Nephron (organoid): ENCODE results near the gene APBB2.

Source experiments
- H3K27ac Mint-ChIP-seq, 3 experiments: 2 replicates each; pipeline ENCODE4 v1.8.0; 2020; ENCODE audit warnings: mixed read lengths in 3 of 3, mild to moderate bottlenecking in 2 of 3, moderate library complexity in 1 of 3
- H3K27me3 Mint-ChIP-seq: 2 replicates; pipeline ENCODE4 v1.8.0; 2021; ENCODE audit warnings: low read depth, mild to moderate bottlenecking, moderate library complexity, mixed read lengths
- H3K36me3 Mint-ChIP-seq: 2 replicates; pipeline ENCODE4 v1.8.0; 2020; ENCODE audit warnings: low read depth, mixed read lengths
- H3K4me1 Mint-ChIP-seq: 2 replicates; pipeline ENCODE4 v1.8.0; 2020; ENCODE audit warnings: mixed read lengths
- H3K4me3 Mint-ChIP-seq, 3 experiments: 2 replicates each; pipeline ENCODE4 v1.8.0; 2020; ENCODE audit warnings: mild to moderate bottlenecking in 3 of 3, mixed read lengths in 3 of 3, moderate library complexity in 2 of 3
- H3K9me3 Mint-ChIP-seq: 2 replicates; pipeline ENCODE4 v1.8.0; 2020; ENCODE audit warnings: mixed read lengths
- CTCF ChIP-seq, 3 experiments: fragments of 200-600 bp; sonication (generic); IDR thresholded peaks; one replicate each; pipeline ENCODE4 v1.5.0; 2021; ENCODE audit warnings: antibody characterized with exemption in 3 of 3; ENCODE audit not compliant: unreplicated experiment in 3 of 3

Gene APBB2

DNA sequence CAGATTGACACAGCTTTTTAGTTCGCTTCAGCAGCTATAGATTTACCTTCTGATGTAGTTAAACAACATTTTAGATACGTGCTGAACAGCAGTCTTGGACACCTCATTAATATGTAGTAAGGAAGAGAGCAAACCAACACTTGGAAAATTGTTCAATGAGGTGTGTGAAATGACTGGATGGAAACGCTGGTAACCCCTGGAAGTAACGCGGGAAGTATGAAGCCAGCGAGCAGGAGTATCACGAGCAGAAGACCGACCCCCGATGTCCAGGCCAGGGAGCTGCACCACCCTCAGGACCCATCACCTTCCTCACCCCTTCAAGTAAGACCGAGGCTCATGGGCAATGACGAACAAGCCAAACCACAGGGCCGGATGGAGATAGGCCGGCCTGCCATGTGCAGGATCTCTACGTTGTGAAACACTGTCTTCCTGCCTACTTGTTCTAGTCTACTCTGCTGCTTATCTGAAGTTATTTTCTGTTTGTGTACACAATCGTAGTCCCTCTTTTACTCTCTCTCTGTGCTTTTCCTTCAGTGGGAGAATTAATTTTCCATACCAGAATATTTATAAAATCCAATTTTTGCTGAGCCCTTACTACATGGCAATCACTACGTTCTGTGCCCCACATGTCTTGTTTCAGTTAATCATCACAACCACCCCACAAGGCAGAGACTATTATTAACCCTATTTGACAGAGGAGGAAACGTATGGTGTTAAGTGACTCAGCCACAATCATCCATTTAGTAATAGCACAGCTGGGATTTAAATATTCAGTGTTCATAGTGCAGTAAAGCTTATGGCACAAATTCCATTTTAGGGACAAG is 221.7 kb downstream of the APBB2 start:
- no peaks in the 10 kb centered on the region for H3K27me3 Mint-ChIP-seq
- H3K36me3 Mint-ChIP-seq: no peaks in the 10 kb centered on the region
- no peak overlapping the region for H3K4me3 Mint-ChIP-seq
- peaks cover 32% of the 10 kb centered on the region for H3K4me1 Mint-ChIP-seq
- peak overlapping the region; percentile 1 to 26 (median 2) for H3K27ac Mint-ChIP-seq
- TF ChIP-seq CTCF (IDR thresholded peaks at IDR 0.05; ENCODE audit: unreplicated experiment in 3 of 3): no peak
- H3K9me3 Mint-ChIP-seq: no peaks in the 10 kb centered on the region

- no peak overlapping the region for H3K4me3 Mint-ChIP-seq
- no peak for TF ChIP-seq CTCF (IDR thresholded peaks at IDR 0.05; ENCODE audit: unreplicated experiment in 3 of 3)
- H3K4me1 Mint-ChIP-seq: peaks cover 38% of the 10 kb centered on the region
- no peaks in the 10 kb centered on the region for H3K9me3 Mint-ChIP-seq
- no peaks in the 10 kb centered on the region for H3K27me3 Mint-ChIP-seq
- H3K36me3 Mint-ChIP-seq: no peaks in the 10 kb centered on the region
- H3K27ac Mint-ChIP-seq: peak overlapping the region in 2 of 3 experiments; percentile 6 to 30
Measured at GRCh38 chr4:40991908-40992307, 222.4 kb downstream of the APBB2 start.

DNA sequence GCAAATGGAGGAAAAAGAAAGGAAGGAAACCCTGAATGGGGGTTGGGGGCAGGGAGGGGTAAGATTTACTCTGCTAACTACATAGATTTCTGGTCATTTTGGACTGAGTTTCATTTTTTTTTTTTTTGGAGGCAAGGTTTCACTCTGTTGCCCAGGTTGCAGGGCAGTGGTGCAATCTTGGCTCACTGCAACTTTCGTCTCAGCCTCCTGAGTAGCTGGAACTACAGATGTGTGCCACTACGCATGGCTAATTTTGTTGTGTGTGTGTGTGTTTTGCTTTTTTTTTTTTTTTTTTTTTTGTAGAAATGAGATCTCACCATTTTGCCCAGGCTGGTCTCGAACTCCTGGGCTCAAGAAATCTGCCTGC is 223.5 kb downstream of the APBB2 start:
- H3K4me3 Mint-ChIP-seq: no peak overlapping the region
- H3K27ac Mint-ChIP-seq: no peak overlapping the region
- H3K4me1 Mint-ChIP-seq: peaks cover 46% of the 10 kb centered on the region
- TF ChIP-seq CTCF (IDR thresholded peaks at IDR 0.05; ENCODE audit: unreplicated experiment in 3 of 3): no peak
- H3K36me3 Mint-ChIP-seq: no peaks in the 10 kb centered on the region
- H3K9me3 Mint-ChIP-seq: no peaks in the 10 kb centered on the region
- no peaks in the 10 kb centered on the region for H3K27me3 Mint-ChIP-seq

GRCh38 chr4:40990236-40990898 is 224.0 kb downstream of the APBB2 start:
- Mint-ChIP-seq H3K9me3 (no peaks in the 10 kb centered on the region), H3K36me3 (no peaks in the 10 kb centered on the region), H3K4me1 (peaks cover 50% of the 10 kb centered on the region), H3K27me3 (no peaks in the 10 kb centered on the region), H3K27ac (peak overlapping the region in 2 of 3 experiments; percentile 26 to 44), H3K4me3 (no peak overlapping the region)
- no peak for TF ChIP-seq CTCF (IDR thresholded peaks at IDR 0.05; ENCODE audit: unreplicated experiment in 3 of 3)

GRCh38 chr4:40987151-40987550 is 227.2 kb downstream of the APBB2 start:
- no peak overlapping the region for H3K4me3 Mint-ChIP-seq
- H3K36me3 Mint-ChIP-seq: no peaks in the 10 kb centered on the region

More at GRCh38 chr4:40987151-40987550, 227.2 kb downstream of the APBB2 start:
- H3K27ac Mint-ChIP-seq: peak overlapping the region in 1 of 3 experiments; percentile 16
- no peaks in the 10 kb centered on the region for H3K27me3 Mint-ChIP-seq
- peaks cover 49% of the 10 kb centered on the region for H3K4me1 Mint-ChIP-seq
- H3K9me3 Mint-ChIP-seq: no peaks in the 10 kb centered on the region
- no peak for TF ChIP-seq CTCF (IDR thresholded peaks at IDR 0.05; ENCODE audit: unreplicated experiment in 3 of 3)
